ENCODE measurements around the gene PAPOLB. TPM values are rescaled to one million over a fixed set of nuclear protein-coding genes. Genes with fewer than 3 reads are reported as not detected.

Gene PAPOLB
- total and polyA plus RNA-seq, 10 of the 15 experiments (the other 5 are each of a cell fraction or from before 2014, with no cell fraction given), result 0.01 TPM; not detected in 9

Small RNA genes lying within 50 kb of the gene (small RNA-seq; reads per million reads assigned to genes)
- gene RF00019, result not detected

Other genes starting within 250 kb of the PAPOLB start
- 10.6 and 11.6 TPM in 2 replicates for gene FOXK1, start 179.7 kb downstream of the PAPOLB start, total RNA-seq (2014; rRNA removed)
- 5.6 and 5.9 TPM in 2 replicates for gene FOXK1, start 179.7 kb downstream of the PAPOLB start, total RNA-seq (2014; rRNA removed; fragmentation: Illumina TruSeq; extraction: Trizol)
- gene FOXK1, start 179.7 kb downstream of the PAPOLB start, total RNA-seq (2021), result 30.8 and 31.8 TPM in 2 replicates
- 2.2 and 3.6 TPM in 2 replicates for gene FOXK1, start 179.7 kb downstream of the PAPOLB start, polyA plus RNA-seq (2011; rRNA removed)
- 2.0 and 4.0 TPM in 2 replicates for gene FOXK1, start 179.7 kb downstream of the PAPOLB start, polyA plus RNA-seq (2014; fragmentation: Illumina TruSeq; extraction: Trizol)
- under 1 TPM; 0.24 TPM for gene FOXK1, start 179.7 kb downstream of the PAPOLB start, polyA plus RNA-seq (2014; fragmentation: Nextera tagmentation; extraction: Ambion mirVana)
- 8.5 and 10.2 TPM in 2 replicates for gene FOXK1, start 179.7 kb downstream of the PAPOLB start, polyA plus RNA-seq (2014; rRNA removed)
- gene FOXK1, start 179.7 kb downstream of the PAPOLB start, polyA plus RNA-seq (2016; fragmentation: Nextera tagmentation; extraction: Ambion mirVana), result 1 to 10 TPM; 4.4 to 4.7 TPM
- 18.5 and 28.5 TPM in 2 replicates for gene AP5Z1, start 86.4 kb downstream of the PAPOLB start, total RNA-seq (2014; rRNA removed)
- 6.6 and 7.6 TPM in 2 replicates for gene AP5Z1, start 86.4 kb downstream of the PAPOLB start, total RNA-seq (2014; rRNA removed; fragmentation: Illumina TruSeq; extraction: Trizol)
- gene AP5Z1, start 86.4 kb downstream of the PAPOLB start, total RNA-seq (2021), result 35.3 and 43.4 TPM in 2 replicates
- 4.1 and 10.4 TPM in 2 replicates for gene AP5Z1, start 86.4 kb downstream of the PAPOLB start, polyA plus RNA-seq (2011; rRNA removed)
- gene AP5Z1, start 86.4 kb downstream of the PAPOLB start, polyA plus RNA-seq (2014; fragmentation: Illumina TruSeq; extraction: Trizol), result 1.1 and 4.8 TPM in 2 replicates
- gene AP5Z1, start 86.4 kb downstream of the PAPOLB start, polyA plus RNA-seq (2014; fragmentation: Nextera tagmentation; extraction: Ambion mirVana), result 1 to 10 TPM in 1 of 2 experiments, under 1 TPM in 1; 0.37 to 2.2 TPM
- 40.5 and 46.1 TPM in 2 replicates for gene AP5Z1, start 86.4 kb downstream of the PAPOLB start, polyA plus RNA-seq (2014; rRNA removed)
- 10 to 100 TPM; 29.2 to 33.8 TPM for gene AP5Z1, start 86.4 kb downstream of the PAPOLB start, polyA plus RNA-seq (2016; fragmentation: Nextera tagmentation; extraction: Ambion mirVana)
- gene RADIL, start 21.7 kb upstream of the PAPOLB start, total RNA-seq (2014; rRNA removed), result 0.06 TPM in 1 of 2 replicates, not detected in the other
- not detected in 2 replicates for gene RADIL, start 21.7 kb upstream of the PAPOLB start, total RNA-seq (2014; rRNA removed; fragmentation: Illumina TruSeq; extraction: Trizol)
- gene RADIL, start 21.7 kb upstream of the PAPOLB start, total RNA-seq (2021), result 0.11 TPM in 1 of 2 replicates, not detected in the other
- gene RADIL, start 21.7 kb upstream of the PAPOLB start, polyA plus RNA-seq (2011; rRNA removed), result not detected in 2 replicates
- gene RADIL, start 21.7 kb upstream of the PAPOLB start, polyA plus RNA-seq (2014; fragmentation: Illumina TruSeq; extraction: Trizol), result not detected in 2 replicates
- gene RADIL, start 21.7 kb upstream of the PAPOLB start, polyA plus RNA-seq (2014; fragmentation: Nextera tagmentation; extraction: Ambion mirVana), result not detected
- gene RADIL, start 21.7 kb upstream of the PAPOLB start, polyA plus RNA-seq (2014; rRNA removed), result 0.08 TPM in 1 of 2 replicates, not detected in the other
- gene RADIL, start 21.7 kb upstream of the PAPOLB start, polyA plus RNA-seq (2016; fragmentation: Nextera tagmentation; extraction: Ambion mirVana), result under 1 TPM in 1 of 2 experiments, not detected in 1; 0.05 TPM
- gene MMD2, start 97.2 kb upstream of the PAPOLB start, total RNA-seq (2014; rRNA removed), result not detected in 2 replicates
- gene MMD2, start 97.2 kb upstream of the PAPOLB start, total RNA-seq (2014; rRNA removed; fragmentation: Illumina TruSeq; extraction: Trizol), result not detected in 2 replicates
- not detected in 2 replicates for gene MMD2, start 97.2 kb upstream of the PAPOLB start, total RNA-seq (2021)
- not detected in 2 replicates for gene MMD2, start 97.2 kb upstream of the PAPOLB start, polyA plus RNA-seq (2011; rRNA removed)
- not detected in 2 replicates for gene MMD2, start 97.2 kb upstream of the PAPOLB start, polyA plus RNA-seq (2014; fragmentation: Illumina TruSeq; extraction: Trizol)
- gene MMD2, start 97.2 kb upstream of the PAPOLB start, polyA plus RNA-seq (2014; fragmentation: Nextera tagmentation; extraction: Ambion mirVana), result not detected
- gene MMD2, start 97.2 kb upstream of the PAPOLB start, polyA plus RNA-seq (2014; rRNA removed), result not detected in 2 replicates
- gene MMD2, start 97.2 kb upstream of the PAPOLB start, polyA plus RNA-seq (2016; fragmentation: Nextera tagmentation; extraction: Ambion mirVana), result not detected
- 6.4 and 6.6 TPM in 2 replicates for gene RBAK, start 183.8 kb upstream of the PAPOLB start, total RNA-seq (2014; rRNA removed)
- 9.6 and 9.8 TPM in 2 replicates for gene RBAK, start 183.8 kb upstream of the PAPOLB start, total RNA-seq (2014; rRNA removed; fragmentation: Illumina TruSeq; extraction: Trizol)
- gene RBAK, start 183.8 kb upstream of the PAPOLB start, total RNA-seq (2021), result 8.0 and 8.7 TPM in 2 replicates
- 10.2 and 19.0 TPM in 2 replicates for gene RBAK, start 183.8 kb upstream of the PAPOLB start, polyA plus RNA-seq (2011; rRNA removed)
- 8.1 and 10.4 TPM in 2 replicates for gene RBAK, start 183.8 kb upstream of the PAPOLB start, polyA plus RNA-seq (2014; fragmentation: Illumina TruSeq; extraction: Trizol)
- 1 to 10 TPM; 1.9 to 2.4 TPM for gene RBAK, start 183.8 kb upstream of the PAPOLB start, polyA plus RNA-seq (2014; fragmentation: Nextera tagmentation; extraction: Ambion mirVana)
- gene RBAK, start 183.8 kb upstream of the PAPOLB start, polyA plus RNA-seq (2014; rRNA removed), result 4.3 and 5.4 TPM in 2 replicates
- gene RBAK, start 183.8 kb upstream of the PAPOLB start, polyA plus RNA-seq (2016; fragmentation: Nextera tagmentation; extraction: Ambion mirVana), result 1 to 10 TPM; 3.5 to 4.0 TPM

All from GM12878 (cell line).